PFSK-1 (cell line): ENCODE measurements around the gene PCMT1.

ENCODE experiments used
- POLR2AphosphoS5 ChIP-seq: IDR thresholded peaks from 2 replicates; pipeline ENCODE4 v1.6.1; 2012; ENCODE audit warnings: low read depth, mild to moderate bottlenecking, control low read depth, low read length, moderate library complexity
- SIN3A ChIP-seq: IDR thresholded peaks from 2 replicates; pipeline ENCODE4 v1.6.1; 2012; ENCODE audit warnings: mild to moderate bottlenecking, low read length, moderate library complexity, borderline replicate concordance; ENCODE audit not compliant: insufficient read depth
- TF ChIP-seq, protein P1 (sequence below), 2 experiments: IDR thresholded peaks; 2 replicates each; pipeline versions ENCODE4 v1.6.1 to v1.8.0; 2011 to 2012; ENCODE audit warnings: low read depth in 2 of 2, low read length in 2 of 2, control low read depth in 1 of 2, inconsistent platforms in 1 of 2, mild to moderate bottlenecking in 1 of 2, moderate library complexity in 1 of 2; ENCODE audit not compliant: insufficient read depth in 1 of 2

DNA sequence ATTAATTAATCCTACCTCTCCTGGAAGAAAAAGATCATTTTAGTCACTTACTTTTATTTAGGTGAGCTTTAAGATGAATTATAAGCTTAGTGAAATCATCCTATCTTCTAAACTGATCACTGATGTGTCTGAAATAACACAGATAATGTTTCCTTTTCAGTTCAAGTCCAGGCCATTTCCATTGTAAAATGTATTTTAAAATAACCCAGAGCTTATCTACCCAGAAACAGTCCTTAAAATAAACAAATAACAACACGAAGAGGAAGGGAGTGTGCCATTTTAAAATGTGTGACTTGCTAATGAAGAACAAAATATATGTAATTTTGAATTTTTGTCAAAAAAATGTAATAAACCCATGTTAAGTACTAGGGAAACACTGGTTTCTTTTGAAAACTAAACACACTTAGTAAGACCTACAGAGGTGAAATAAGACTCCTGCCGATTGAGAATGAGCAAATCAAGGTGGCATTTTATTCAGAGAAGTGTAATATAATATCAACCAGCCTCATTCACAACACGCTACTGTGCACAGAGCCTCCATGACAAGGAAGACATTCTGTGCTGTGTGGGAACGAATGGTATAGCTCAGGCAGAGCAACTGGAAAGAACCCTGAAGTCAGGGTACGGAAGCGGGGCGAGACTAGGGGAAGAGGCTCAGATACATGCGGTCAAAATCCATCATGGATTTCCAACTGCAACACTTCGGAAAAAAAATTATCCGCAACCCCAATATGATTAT lies 106.9 kb downstream of the PCMT1 start:
- TF ChIP-seq POLR2AphosphoS5 (no peak), SIN3A (no peak)
- TF ChIP-seq, protein P1, sequence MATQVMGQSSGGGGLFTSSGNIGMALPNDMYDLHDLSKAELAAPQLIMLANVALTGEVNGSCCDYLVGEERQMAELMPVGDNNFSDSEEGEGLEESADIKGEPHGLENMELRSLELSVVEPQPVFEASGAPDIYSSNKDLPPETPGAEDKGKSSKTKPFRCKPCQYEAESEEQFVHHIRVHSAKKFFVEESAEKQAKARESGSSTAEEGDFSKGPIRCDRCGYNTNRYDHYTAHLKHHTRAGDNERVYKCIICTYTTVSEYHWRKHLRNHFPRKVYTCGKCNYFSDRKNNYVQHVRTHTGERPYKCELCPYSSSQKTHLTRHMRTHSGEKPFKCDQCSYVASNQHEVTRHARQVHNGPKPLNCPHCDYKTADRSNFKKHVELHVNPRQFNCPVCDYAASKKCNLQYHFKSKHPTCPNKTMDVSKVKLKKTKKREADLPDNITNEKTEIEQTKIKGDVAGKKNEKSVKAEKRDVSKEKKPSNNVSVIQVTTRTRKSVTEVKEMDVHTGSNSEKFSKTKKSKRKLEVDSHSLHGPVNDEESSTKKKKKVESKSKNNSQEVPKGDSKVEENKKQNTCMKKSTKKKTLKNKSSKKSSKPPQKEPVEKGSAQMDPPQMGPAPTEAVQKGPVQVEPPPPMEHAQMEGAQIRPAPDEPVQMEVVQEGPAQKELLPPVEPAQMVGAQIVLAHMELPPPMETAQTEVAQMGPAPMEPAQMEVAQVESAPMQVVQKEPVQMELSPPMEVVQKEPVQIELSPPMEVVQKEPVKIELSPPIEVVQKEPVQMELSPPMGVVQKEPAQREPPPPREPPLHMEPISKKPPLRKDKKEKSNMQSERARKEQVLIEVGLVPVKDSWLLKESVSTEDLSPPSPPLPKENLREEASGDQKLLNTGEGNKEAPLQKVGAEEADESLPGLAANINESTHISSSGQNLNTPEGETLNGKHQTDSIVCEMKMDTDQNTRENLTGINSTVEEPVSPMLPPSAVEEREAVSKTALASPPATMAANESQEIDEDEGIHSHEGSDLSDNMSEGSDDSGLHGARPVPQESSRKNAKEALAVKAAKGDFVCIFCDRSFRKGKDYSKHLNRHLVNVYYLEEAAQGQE (IDR thresholded peaks at IDR 0.05; ENCODE audit: insufficient read depth in 1 of 2, low read depth in 2 of 2, low read length in 2 of 2): no peak
